HL-60 (cell line): Measurements from ENCODE around the gene THAP12.
"Not testable (repeated sequence)": the region's sequence is repeated elsewhere in the genome, so short reads cannot be mapped to it uniquely, and the experiment has no call there.

ENCODE experiments used
- DNase-seq, 2 experiments: peaks; one replicate each; pipeline ENCODE4 v3.0.0-alpha.2; 2010 to 2020; ENCODE audit warnings: low read depth in 1 of 2, low spot score in 1 of 2
- H3K27ac ChIP-seq: fragments of 250-450 bp; sonication (Bioruptor Pico); replicated peaks from 2 replicates; pipeline ENCODE4 v1.5.1; 2020; ENCODE audit warnings: mild to moderate bottlenecking, moderate library complexity
- H3K27me3 ChIP-seq: fragments of 250-450 bp; sonication (Bioruptor Pico); 2 replicates; pipeline ENCODE4 v1.5.1; 2021; ENCODE audit warnings: mild to moderate bottlenecking, moderate library complexity; ENCODE audit not compliant: insufficient read depth, poor library complexity, severe bottlenecking
- H3K4me3 ChIP-seq: replicated peaks from 2 replicates; pipeline ENCODE4 v1.5.1; 2011; ENCODE audit warnings: mild to moderate bottlenecking, control low read depth, low read length; ENCODE audit not compliant: insufficient read depth
- CTCF ChIP-seq: IDR thresholded peaks from one replicate; pipeline ENCODE4 v1.5.1; 2011; ENCODE audit warnings: low read length, control low read depth, inconsistent platforms; ENCODE audit not compliant: insufficient read depth
- GABPA ChIP-seq: IDR thresholded peaks from 2 replicates; pipeline ENCODE4 v1.6.1; 2012; ENCODE audit warnings: low read depth
- POLR2AphosphoS5 ChIP-seq: IDR thresholded peaks from 2 replicates; pipeline ENCODE4 v1.6.1; 2012; ENCODE audit warnings: low read depth
- REST ChIP-seq: IDR thresholded peaks from 2 replicates; pipeline ENCODE4 v1.6.1; 2012; ENCODE audit warnings: low read depth; ENCODE audit not compliant: insufficient replicate concordance
- SPI1 ChIP-seq: IDR thresholded peaks from 2 replicates; pipeline ENCODE4 v1.6.1; 2012; ENCODE audit warnings: low read depth, mild to moderate bottlenecking, borderline replicate concordance

Gene THAP12

GRCh38 chr11:76327202-76327601 is 53.7 kb downstream of the THAP12 start:
- Histone ChIP-seq H3K27me3 (peaks cover 2% of the 10 kb centered on the region), H3K4me3 (no peak overlapping the region), H3K27ac (no peak overlapping the region)
- TF ChIP-seq GABPA: no peak
- TF ChIP-seq SPI1: no peak
- no peak for TF ChIP-seq CTCF
- TF ChIP-seq POLR2AphosphoS5: no peak
- TF ChIP-seq REST: no peak
- no peak for DNase-seq

GRCh38 chr11:76325185-76325584 is 55.7 kb downstream of the THAP12 start:
- TF ChIP-seq REST (no peak), GABPA (no peak), POLR2AphosphoS5 (no peak), CTCF (no peak), SPI1 (no peak)
- no peak overlapping the region for H3K4me3 ChIP-seq
- peaks cover 10% of the 10 kb centered on the region for H3K27me3 ChIP-seq
- no peak for DNase-seq
- H3K27ac ChIP-seq: no peak overlapping the region

GRCh38 chr11:76323804-76324203 is 57.1 kb downstream of the THAP12 start:
- Histone ChIP-seq H3K27me3 (peaks cover 10% of the 10 kb centered on the region), H3K27ac (no peak overlapping the region), H3K4me3 (no peak overlapping the region)
- no peak for DNase-seq
- TF ChIP-seq SPI1 (no peak), GABPA (no peak), POLR2AphosphoS5 (no peak), REST (no peak), CTCF (no peak)

- not testable (repeated sequence) for H3K27ac ChIP-seq, DNase-seq, H3K4me3 ChIP-seq
- peaks cover 10% of the 10 kb centered on the region for H3K27me3 ChIP-seq
Measured at GRCh38 chr11:76323375-76323774, 57.6 kb downstream of the THAP12 start.
